Kasumi-1 (cell line): ENCODE measurements around the gene SLC22A15.

Experiments
- DNase-seq, 2 experiments: peaks; one replicate each; lab custom pipeline; 2025; lab: John Stamatoyannopoulos, UW

SLC22A15 gene

GRCh38 chr1:116099919-116100318, 123.6 kb downstream of the SLC22A15 start:
- DNase-seq = no peak

- no peak for DNase-seq
Observed at GRCh38 chr1:116104667-116105066, 128.4 kb downstream of the SLC22A15 start.

GRCh38 chr1:116105996-116106395, 129.7 kb downstream of the SLC22A15 start:
- DNase-seq = no peak

DNA sequence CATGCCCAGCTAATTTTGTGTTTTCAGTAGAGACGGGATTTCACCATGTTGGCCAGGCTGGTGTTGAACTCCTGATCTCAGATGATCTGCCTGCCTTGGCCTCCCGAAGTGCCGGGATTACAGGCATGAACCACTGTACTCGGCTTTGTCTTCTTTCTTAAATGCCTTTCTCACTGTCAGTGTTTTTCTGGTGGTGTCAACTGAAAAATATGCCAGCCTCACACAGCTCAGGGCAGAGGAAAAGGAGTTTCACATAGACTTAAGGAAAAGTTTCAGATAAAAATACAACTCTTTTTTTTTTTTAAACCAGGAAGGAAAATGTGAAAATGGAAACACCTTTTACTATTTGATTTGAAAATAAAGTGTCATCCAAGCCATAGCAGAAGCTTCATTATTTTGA, 130.3 kb downstream of the SLC22A15 start:
- DNase-seq = no peak

GRCh38 chr1:116107371-116107770, 131.1 kb downstream of the SLC22A15 start:
- DNase-seq = no peak

DNA sequence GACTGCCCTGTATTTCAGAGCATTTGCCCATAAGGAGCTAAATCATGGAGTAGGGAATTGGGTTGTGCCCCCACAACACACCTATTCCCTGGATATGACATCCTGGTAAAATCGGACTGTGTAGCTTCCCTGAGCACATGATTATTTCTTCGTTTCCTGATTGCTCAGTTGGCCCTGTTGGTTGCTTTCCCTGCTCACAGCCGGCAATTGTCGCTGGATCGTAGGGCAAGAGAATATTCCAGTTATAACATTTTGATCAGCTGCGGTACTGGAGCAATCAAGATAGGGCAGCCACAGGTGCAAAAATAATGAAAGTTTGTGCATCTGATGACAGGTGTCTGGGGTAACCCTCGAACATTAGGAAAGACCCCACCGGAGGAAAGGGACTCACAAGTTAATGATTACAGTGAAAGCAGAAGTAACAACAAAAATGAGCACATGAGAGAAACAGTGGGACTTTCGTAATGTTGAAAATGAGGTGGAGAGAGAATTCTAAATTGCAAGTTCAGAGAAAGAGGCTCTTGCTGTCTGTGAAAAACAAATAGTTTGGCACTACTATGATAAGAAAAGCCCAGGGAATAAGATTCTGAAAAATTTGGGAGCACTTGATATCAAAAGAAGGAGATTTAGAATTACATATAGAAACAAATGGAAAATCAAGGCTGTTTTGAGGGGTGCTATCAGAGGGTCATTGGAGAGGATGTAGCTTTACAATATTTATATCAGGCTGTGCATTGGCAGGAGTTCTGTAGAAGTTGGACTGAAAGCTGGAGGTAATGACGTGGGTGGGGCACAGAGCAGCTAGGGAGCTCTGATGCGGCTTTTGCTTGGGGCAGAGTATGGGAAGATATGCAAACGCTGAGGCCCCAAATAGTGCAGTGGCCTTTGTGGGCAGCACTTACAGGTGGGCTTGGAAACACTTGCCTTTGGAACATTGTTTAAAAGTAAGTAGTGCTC, 134.5 kb downstream of the SLC22A15 start, which contains the start of gene MAB21L3:
Gene MAB21L3, plus strand, starts transcription at position 833 of the 957 bp plus-strand sequence. CDS start 1,217 bp downstream, outside the sequence.
- DNase-seq = no peak

- no peak for DNase-seq
Observed at GRCh38 chr1:116111524-116112021, 135.3 kb downstream of the SLC22A15 start.

DNA sequence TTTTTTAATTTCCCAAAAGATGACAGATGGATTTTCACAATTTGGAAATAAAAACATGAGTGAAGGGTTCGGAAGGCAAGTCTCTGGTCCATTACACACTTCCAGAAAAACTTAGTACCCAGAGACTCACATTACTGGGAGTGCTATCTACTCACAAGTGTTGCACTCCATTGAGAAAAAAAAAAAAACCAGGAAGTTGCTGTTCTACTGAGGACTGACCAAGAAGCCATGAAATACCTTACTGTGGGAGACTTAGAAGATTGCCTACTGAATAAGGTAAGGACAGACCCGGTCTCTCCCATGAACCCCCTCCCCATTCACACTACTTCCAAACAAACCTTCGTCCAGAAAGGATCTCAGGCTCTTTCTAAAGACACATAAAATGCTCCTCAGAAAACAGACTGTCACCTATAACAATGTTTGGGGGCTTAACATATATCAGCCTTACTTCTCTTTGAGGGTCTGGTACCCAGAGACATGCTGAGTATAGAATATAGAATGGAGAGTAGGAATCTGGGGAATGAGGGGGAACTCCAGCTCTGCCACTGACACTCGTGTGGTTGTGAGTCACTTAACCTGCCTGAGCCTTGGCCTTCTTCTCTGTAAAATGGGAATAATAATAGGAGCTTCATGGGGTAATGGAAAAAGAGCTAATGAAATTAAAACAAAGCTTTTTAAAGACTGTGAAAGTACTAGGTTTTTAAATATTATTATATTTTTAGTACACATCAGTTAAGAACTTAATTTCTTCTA, 136.3 kb downstream of the SLC22A15 start:
- no peak for DNase-seq

- DNase-seq = no peak
Observed at GRCh38 chr1:116113615-116114014, 137.3 kb downstream of the SLC22A15 start.

GRCh38 chr1:116115476-116116439, 139.4 kb downstream of the SLC22A15 start:
- DNase-seq = no peak

DNA sequence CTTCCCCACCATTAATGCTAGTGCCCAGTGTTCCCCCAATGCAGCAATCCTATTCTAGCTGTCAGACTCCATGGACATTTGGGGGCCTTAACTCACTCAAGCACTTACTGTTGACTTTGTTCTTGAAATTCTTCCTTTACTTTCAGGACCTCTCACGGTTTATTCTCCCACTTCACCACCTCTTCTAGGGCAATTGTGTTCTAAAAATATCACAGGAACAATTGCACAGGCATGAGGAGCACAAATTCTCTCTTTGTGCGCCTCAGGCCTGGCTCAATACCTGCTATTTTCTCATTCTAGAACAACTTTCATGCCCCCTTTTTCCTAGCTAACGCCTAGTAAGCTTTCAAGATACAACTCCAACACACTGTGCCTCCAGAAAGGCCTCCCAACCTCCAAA, 142.2 kb downstream of the SLC22A15 start:
- no peak for DNase-seq
